Breast epithelium (tissue), 3 donors: ENCODE data around the gene SPOCK3.

Experiments
- CTCF ChIP-seq, 3 donors: fragments of 450-650 bp; IDR thresholded peaks; one replicate each; pipeline ENCODE4 v1.5.1; 2016 to 2017; ENCODE audit warnings: antibody characterized with exemption in 3 of 3, mild to moderate bottlenecking in 3 of 3, moderate library complexity in 3 of 3
- POLR2A ChIP-seq: fragments of 450-650 bp; IDR thresholded peaks from one replicate; pipeline ENCODE4 v1.6.1; 2016; ENCODE audit warnings: antibody characterized with exemption, mild to moderate bottlenecking, moderate library complexity
- POLR2AphosphoS5 ChIP-seq, 3 donors: sonication (generic); formaldehyde crosslinking; IDR thresholded peaks; one replicate each; pipeline ENCODE4 v1.6.1; 2017; ENCODE audit warnings: antibody characterized with exemption in 3 of 3

GRCh38 chr4:167177925-167178324 is 56.4 kb downstream of the SPOCK3 start:
- no peak for TF ChIP-seq POLR2AphosphoS5 (IDR thresholded peaks at IDR 0.05)
- no peak for TF ChIP-seq CTCF (IDR thresholded peaks at IDR 0.05)
- no peak for TF ChIP-seq POLR2A
